ENCODE measurements around the gene ZNF182. TPM values are rescaled to one million over a fixed set of nuclear protein-coding genes. Genes with fewer than 3 reads are reported as not detected.

The ZNF182 gene
- total RNA-seq, 6 donors from 2014 or later: 4.5 to 13.6 (median 5.0) TPM

Other genes with a start within 250 kb of the ZNF182 start
- gene ZNF81, start 167.1 kb downstream of the ZNF182 start, total RNA-seq: 10 to 100 TPM in 2 of 6 donors, 1 to 10 TPM in 4; 3.2 to 22.0 (median 9.0) TPM
- not detected for gene SPACA5, start 3.0 kb upstream of the ZNF182 start, total RNA-seq
- 10 to 100 TPM in 1 of 6 donors, 1 to 10 TPM in 5; 1.1 to 25.1 (median 3.7) TPM for gene ZNF630, start 67.7 kb upstream of the ZNF182 start, total RNA-seq
- not detected for gene SPACA5B, start 126.6 kb upstream of the ZNF182 start, total RNA-seq
- gene SSX5, start 192.8 kb upstream of the ZNF182 start, total RNA-seq: not detected

All from upper lobe of left lung (tissue), 6 donors.